Dendritic cell treated with granulocyte-macrophage colony-stimulating factor and Interleukin-4, amounts not matched to agents 40 ng/mL and 50 ng/mL, for 4 days (primary cell): ENCODE measurements around the gene PSMB11.
"Not testable (repeated sequence)": the region's sequence is repeated elsewhere in the genome, so short reads cannot be mapped to it uniquely, and the experiment has no call there.

ENCODE experiments used
- H3K27ac Mint-ChIP-seq: one replicate; pipeline ENCODE4 v1.8.0; 2022; ENCODE audit warnings: mild to moderate bottlenecking, mixed read lengths
- H3K27me3 Mint-ChIP-seq: one replicate; pipeline ENCODE4 v1.8.0; 2022; ENCODE audit warnings: mild to moderate bottlenecking, mixed read lengths
- H3K36me3 Mint-ChIP-seq: one replicate; pipeline ENCODE4 v1.8.0; 2022; ENCODE audit warnings: low read depth, mixed read lengths
- H3K4me1 Mint-ChIP-seq: one replicate; pipeline ENCODE4 v1.8.0; 2022; ENCODE audit warnings: low read depth, mixed read lengths
- H3K4me3 Mint-ChIP-seq: one replicate; pipeline ENCODE4 v1.8.0; 2022; ENCODE audit warnings: mild to moderate bottlenecking, moderate library complexity, mixed read lengths
- H3K9me3 Mint-ChIP-seq: one replicate; pipeline ENCODE4 v1.8.0; 2022; ENCODE audit warnings: mixed read lengths
- intact Hi-C: fragments of 100-400 bp; cut with micrococcal nuclease; formaldehyde crosslinking; loops from one replicate; pipeline ENCODE4 v1.15.0; 2022

PSMB11 gene

DNA sequence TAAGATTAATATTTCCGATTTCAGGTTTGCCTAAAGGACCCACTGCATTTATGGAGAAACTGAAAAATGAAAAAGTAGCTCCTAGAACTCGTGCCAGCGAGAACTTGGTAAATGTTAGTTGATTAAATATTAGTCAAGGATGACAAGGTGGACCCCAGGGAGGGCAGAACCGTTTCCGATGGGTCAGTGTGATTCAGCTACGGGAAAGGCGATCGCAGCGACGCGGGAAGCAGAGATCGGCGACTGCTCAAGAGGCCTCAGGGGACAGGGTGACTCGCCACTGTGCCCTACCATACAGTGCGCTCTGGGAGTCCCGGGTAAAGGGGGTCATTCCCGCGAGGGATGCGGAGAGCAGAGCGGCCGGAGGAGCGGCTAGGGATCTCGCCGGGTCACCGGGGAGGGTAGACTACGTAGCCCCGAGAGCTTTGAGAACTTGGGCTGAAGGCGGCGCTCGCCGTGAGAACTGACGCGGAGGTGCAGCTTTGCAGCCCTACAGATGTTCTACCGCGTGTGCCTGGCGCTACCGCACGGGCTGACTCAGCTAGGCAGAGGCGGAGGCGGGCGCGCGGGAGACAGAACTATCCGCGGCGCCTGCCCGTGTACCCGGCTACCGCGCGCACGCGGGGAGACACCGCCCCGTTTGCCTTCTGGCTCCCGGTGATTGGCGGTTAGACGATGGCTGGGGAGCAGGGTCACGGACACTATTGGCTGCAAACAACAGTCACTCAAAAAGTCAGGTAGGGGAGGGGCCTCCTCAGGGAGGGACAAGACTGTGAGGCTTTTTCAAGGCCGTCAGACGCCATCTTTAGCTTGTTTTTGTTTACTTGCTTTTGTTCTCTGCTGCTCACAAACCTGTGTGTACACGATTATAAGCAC lies 35.2 kb upstream of the PSMB11 start:
- Mint-ChIP-seq H3K27ac (peak overlapping the region; percentile 99), H3K36me3 (peaks cover 7% of the 10 kb centered on the region), H3K9me3 (no peaks in the 10 kb centered on the region), H3K4me3 (peak overlapping the region; percentile 96), H3K4me1 (peaks cover 14% of the 10 kb centered on the region), H3K27me3 (no peaks in the 10 kb centered on the region)
- intact Hi-C loops, result loop anchor here (1.0 to 5.0 kb wide), 2 partner anchors 29 to 281 kb away; partner anchors contain the start of gene HOMEZ

DNA sequence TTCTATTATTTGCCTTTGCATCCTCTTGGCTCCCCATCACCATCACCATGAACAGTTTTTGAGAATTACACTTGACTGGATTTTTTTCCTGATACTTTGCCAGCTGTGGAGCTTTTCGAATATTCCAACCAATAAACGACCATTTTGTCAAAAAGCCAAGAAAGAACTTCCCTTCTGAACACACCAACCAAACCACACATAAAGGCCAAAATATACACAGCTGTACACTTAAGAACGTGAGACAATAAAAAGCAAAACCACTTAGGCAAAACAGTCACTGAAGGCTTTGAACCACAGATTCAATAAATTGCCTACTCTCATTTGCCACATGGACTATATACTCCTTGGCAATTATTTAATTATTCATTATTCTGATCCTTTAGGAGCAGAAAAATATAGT lies 33.2 kb upstream of the PSMB11 start:
- intact Hi-C loops, result loop anchor here (5.0 kb wide), 1 partner anchor 278 kb away; the partner anchor contains the start of gene HOMEZ
- H3K36me3 Mint-ChIP-seq, result peaks cover 7% of the 10 kb centered on the region
- H3K4me3 Mint-ChIP-seq, result no peak overlapping the region
- peak overlapping the region; percentile 99 for H3K27ac Mint-ChIP-seq
- peaks cover 14% of the 10 kb centered on the region for H3K4me1 Mint-ChIP-seq
- no peaks in the 10 kb centered on the region for H3K27me3 Mint-ChIP-seq
- no peaks in the 10 kb centered on the region for H3K9me3 Mint-ChIP-seq

- H3K27ac Mint-ChIP-seq, result peak overlapping the region; percentile 99
- no peaks in the 10 kb centered on the region for H3K9me3 Mint-ChIP-seq
- peak overlapping the region; percentile 96 for H3K4me3 Mint-ChIP-seq
- H3K27me3 Mint-ChIP-seq, result no peaks in the 10 kb centered on the region
- intact Hi-C loops, result loop anchor here (5.0 kb wide), 1 partner anchor 278 kb away; the partner anchor contains the start of gene HOMEZ
- peaks cover 14% of the 10 kb centered on the region for H3K4me1 Mint-ChIP-seq
- peaks cover 7% of the 10 kb centered on the region for H3K36me3 Mint-ChIP-seq
Measured at GRCh38 chr14:23009483-23009938, 32.5 kb upstream of the PSMB11 start.

DNA sequence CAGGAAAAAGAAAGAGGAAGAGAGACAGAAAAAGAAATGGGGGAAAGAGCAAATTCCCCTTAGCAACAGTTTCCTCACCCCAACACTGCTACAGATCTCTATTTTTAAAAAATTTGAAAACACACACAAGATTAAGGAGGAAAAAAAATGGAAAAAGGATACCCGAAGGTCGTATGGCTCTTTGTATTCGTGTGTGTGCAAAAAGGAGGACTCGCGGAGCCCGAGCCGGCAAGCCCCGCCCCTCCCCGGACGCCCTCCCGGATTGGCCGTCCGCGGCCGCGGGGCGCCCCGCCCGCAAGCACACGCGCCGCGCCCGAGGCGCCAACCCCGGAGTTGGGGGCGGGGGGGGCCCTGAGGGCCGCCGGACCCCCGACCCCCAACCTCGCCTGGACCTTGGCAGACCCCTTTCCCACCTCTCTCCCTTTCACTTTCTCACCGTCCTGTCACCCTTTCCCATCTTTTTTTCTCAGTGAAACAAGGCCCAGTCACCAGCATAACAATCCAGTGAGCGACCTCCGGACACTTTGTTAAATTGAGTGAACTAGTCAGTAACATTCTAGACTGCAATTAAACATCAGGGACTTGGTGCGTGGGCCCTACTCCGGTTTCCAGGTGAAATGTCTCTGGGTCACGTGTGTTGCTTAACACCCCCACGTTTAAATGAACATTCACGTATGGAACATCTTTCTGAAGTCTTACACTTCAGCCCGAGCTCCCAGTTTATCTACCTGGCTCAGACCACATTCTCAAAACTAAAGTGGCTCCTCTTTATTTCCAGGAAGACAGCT lies 31.9 kb upstream of the PSMB11 start, which contains the start of gene C14orf93:
Gene C14orf93, minus strand, starts transcription at position 205 of the 788 bp plus-strand sequence. CDS start 11,120 bp downstream, outside the sequence.
- Mint-ChIP-seq H3K36me3 (peaks cover 7% of the 10 kb centered on the region), H3K9me3 (no peaks in the 10 kb centered on the region), H3K4me3 (peak within 1 kb of the TSS; percentile 96), H3K27me3 (no peaks in the 10 kb centered on the region), H3K4me1 (peaks cover 14% of the 10 kb centered on the region), H3K27ac (peak within 1 kb of the TSS; percentile 99)
- intact Hi-C loops, result loop anchor here (5.0 kb wide), 1 partner anchor 277 kb away; the partner anchor contains the start of gene HOMEZ

DNA sequence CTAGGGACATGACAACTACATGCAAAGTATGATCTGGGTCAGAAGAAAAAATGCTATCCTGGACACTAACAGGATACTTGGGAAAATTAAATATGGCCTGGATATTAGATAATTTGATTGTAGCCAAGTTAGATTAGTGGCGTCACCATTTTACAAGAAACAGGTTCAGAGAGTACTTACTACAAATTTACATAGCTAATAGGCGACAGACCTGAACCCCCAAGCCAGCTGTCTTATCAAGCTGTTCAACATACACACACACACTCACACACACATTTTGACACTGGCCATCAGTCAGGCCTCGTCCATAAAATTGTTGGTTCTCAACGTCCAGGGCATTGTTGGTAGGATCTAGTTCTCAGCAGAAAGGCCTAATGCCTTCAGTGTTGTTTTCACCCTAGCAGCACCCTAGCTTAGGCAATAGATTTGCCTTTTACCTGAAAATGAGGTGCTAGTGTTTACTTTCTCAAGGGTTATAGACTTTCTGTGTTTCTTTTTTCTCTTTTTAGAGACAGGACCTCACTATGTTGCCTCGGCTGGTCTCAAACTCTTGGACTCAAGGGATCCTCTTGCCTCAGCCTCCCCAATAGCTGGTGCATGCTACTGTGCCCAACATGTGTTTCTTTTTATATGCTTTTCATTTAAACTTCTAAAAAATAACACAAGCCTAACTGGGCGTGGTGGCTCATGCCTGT lies 28.8 kb upstream of the PSMB11 start:
- Mint-ChIP-seq H3K4me1 (peaks cover 13% of the 10 kb centered on the region), H3K9me3 (no peaks in the 10 kb centered on the region), H3K36me3 (no peaks in the 10 kb centered on the region), H3K4me3 (no peak overlapping the region), H3K27ac (no peak overlapping the region), H3K27me3 (no peaks in the 10 kb centered on the region)
- intact Hi-C loops, result no loop called here

DNA sequence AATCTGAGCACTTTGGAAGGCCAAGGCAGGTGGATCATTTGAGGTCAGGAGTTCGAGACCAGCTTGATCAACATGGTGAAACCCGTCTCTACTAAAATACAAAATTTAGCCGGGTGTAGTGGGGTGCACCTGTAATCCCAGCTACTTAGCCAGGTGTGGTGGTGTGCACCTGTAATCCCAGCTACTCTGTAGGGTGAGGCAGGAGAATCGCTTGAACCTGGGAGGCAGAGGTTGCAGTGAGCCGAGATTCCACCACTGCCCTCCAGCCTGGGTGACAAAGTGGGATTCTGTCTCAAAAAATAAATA lies 28.3 kb upstream of the PSMB11 start:
- H3K9me3 Mint-ChIP-seq, H3K4me3 Mint-ChIP-seq, intact Hi-C loops, H3K36me3 Mint-ChIP-seq, H3K27me3 Mint-ChIP-seq, H3K4me1 Mint-ChIP-seq, H3K27ac Mint-ChIP-seq: not testable (repeated sequence)

- intact Hi-C loops, result no loop called here
- no peaks in the 10 kb centered on the region for H3K36me3 Mint-ChIP-seq
- H3K27ac Mint-ChIP-seq, result no peak overlapping the region
- H3K4me3 Mint-ChIP-seq, result no peak overlapping the region
- H3K27me3 Mint-ChIP-seq, result no peaks in the 10 kb centered on the region
- H3K9me3 Mint-ChIP-seq, result no peaks in the 10 kb centered on the region
- peaks cover 6% of the 10 kb centered on the region for H3K4me1 Mint-ChIP-seq
Measured at GRCh38 chr14:23015618-23016017, 26.4 kb upstream of the PSMB11 start.

DNA sequence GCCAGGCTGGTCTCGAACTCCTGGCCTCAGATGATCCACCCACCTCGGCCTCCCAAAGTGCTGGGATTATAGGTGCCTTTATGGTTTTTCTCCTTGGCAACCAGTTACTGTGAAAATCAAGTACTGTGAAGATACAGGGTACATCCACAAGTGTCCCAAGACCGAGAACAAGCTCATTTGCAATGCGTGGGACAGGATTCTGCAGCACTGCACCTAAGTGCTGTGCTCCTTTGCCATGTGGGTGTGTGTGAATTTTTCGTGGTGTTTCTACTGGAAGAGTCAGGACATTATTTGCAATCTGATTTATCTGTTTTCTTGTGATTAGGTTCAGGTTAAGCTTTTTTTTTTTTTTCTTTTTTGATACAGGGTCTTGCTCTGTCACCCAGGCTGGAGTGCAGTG lies 24.9 kb upstream of the PSMB11 start:
- Mint-ChIP-seq H3K4me1 (peaks cover 6% of the 10 kb centered on the region), H3K4me3 (no peak overlapping the region)

GRCh38 chr14:23018107-23018506 lies 23.9 kb upstream of the PSMB11 start:
- Mint-ChIP-seq H3K9me3 (no peaks in the 10 kb centered on the region), H3K27me3 (no peaks in the 10 kb centered on the region), H3K36me3 (no peaks in the 10 kb centered on the region), H3K27ac (no peak overlapping the region), H3K4me1 (peaks cover 11% of the 10 kb centered on the region), H3K4me3 (no peak overlapping the region)
- intact Hi-C loops, result no loop called here

More for the DNA sequence above, 24.9 kb upstream of the PSMB11 start:
- intact Hi-C loops, result no loop called here
- Mint-ChIP-seq H3K27me3 (no peaks in the 10 kb centered on the region), H3K27ac (no peak overlapping the region), H3K9me3 (no peaks in the 10 kb centered on the region), H3K36me3 (no peaks in the 10 kb centered on the region)

- peaks cover 12% of the 10 kb centered on the region for H3K36me3 Mint-ChIP-seq
- H3K27me3 Mint-ChIP-seq, result no peaks in the 10 kb centered on the region
- no peak overlapping the region for H3K4me3 Mint-ChIP-seq
- H3K4me1 Mint-ChIP-seq, result peaks cover 21% of the 10 kb centered on the region
- intact Hi-C loops, result no loop called here
- no peaks in the 10 kb centered on the region for H3K9me3 Mint-ChIP-seq
- H3K27ac Mint-ChIP-seq, result no peak overlapping the region
Measured at GRCh38 chr14:23020143-23021128, 21.6 kb upstream of the PSMB11 start.

- no peaks in the 10 kb centered on the region for H3K27me3 Mint-ChIP-seq
- no peak overlapping the region for H3K27ac Mint-ChIP-seq
- peaks cover 22% of the 10 kb centered on the region for H3K36me3 Mint-ChIP-seq
- peaks cover 18% of the 10 kb centered on the region for H3K4me1 Mint-ChIP-seq
- no peaks in the 10 kb centered on the region for H3K9me3 Mint-ChIP-seq
- no peak overlapping the region for H3K4me3 Mint-ChIP-seq
- intact Hi-C loops, result no loop called here
Measured at GRCh38 chr14:23021434-23021833, 20.6 kb upstream of the PSMB11 start.

DNA sequence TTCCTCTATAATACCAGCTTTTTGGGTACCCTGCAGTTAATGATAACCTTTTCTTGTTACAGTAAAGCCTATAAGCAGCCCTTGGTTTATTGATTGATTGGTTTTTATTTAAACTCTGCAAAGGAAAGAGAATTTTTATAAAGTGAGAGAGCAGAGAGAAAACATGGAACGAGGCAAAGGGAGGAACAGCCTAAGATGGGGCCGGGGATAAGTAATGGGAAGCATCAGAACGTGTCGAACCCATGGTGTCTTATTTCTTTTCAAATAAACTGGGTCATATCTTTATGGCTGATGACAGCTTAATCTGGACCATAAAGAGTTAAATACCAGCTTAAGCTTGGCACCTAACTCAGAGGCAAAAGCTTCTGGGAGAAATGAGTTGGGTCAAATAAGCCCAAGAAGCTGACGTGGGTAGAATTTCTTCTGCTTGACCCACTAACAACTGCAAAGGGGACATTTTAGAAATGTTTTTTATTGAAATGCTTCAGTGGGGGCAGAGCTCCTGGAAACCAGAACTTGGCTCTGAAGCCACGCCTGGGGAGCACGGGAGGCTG lies 20.0 kb upstream of the PSMB11 start:
- no peaks in the 10 kb centered on the region for H3K27me3 Mint-ChIP-seq
- H3K4me3 Mint-ChIP-seq, result no peak overlapping the region
- peaks cover 18% of the 10 kb centered on the region for H3K4me1 Mint-ChIP-seq
- no peaks in the 10 kb centered on the region for H3K9me3 Mint-ChIP-seq
- peaks cover 27% of the 10 kb centered on the region for H3K36me3 Mint-ChIP-seq
- H3K27ac Mint-ChIP-seq, result no peak overlapping the region
- intact Hi-C loops, result no loop called here
